Activated CD4-positive, alpha-beta T cell treated with anti-CD3 and anti-CD28 coated beads, Interleukin-2, Interleukin-4, amounts not matched to agents 100 ng/mL and 50 ng/mL, durations not matched to agents 16 hours and 8 hours (primary cell): ENCODE data around the gene SMAD7.
A peak's percentile ranks its signal among the peaks of the same experiment; 100 is the strongest.

Experiments
- DNase-seq: peaks from one replicate; pipeline ENCODE4 v3.0.0-alpha.2; 2020; ENCODE audit warnings: low spot score

SMAD7 gene

GRCh38 chr18:48929941-48930713, 20.6 kb downstream of the SMAD7 start:
- DNase-seq = no peak

GRCh38 chr18:48929212-48929612, 21.6 kb downstream of the SMAD7 start:
- no peak for DNase-seq

GRCh38 chr18:48928787-48929186, 22.0 kb downstream of the SMAD7 start:
- peak; percentile 82 for DNase-seq

GRCh38 chr18:48927286-48928080, 23.3 kb downstream of the SMAD7 start:
- no peak for DNase-seq

DNA sequence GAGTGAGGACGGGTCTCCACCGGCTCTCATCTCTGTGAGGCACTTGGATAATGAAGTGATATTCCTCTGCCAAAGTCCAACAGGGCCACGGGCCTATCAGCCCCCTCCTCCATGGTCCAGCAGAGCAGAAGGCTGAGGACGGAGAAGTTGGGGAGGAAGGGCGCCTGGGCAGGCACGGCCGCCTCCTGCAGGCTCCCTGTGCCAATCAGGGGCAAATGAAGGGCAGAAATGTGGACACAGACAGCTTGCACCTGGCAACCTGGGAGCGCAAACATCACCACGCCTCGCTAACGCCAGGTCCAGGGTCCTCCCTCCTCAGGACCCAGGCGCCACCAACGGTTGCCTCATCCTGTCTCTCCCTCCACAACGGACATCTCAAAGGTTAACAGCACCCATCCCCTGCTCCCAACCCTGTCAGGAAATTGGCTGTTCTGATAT, 24.3 kb downstream of the SMAD7 start:
- DNase-seq = no peak

DNA sequence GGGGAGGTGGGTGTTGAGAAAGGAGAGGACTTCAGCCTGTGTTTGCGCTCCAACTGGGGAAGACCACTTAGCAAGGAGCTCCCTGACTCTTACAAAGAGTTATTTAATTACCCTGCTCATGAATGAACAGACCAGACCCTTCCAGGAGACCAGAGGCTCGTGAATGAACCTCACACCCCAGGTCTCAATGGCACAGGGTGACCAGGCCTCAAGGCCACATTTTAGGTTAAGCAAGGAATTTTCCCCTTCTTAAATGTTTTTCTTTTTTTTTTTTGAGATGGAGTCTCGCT, 25.3 kb downstream of the SMAD7 start:
- no peak for DNase-seq

- peak; percentile 35 for DNase-seq
These were observed 25.9 kb downstream of the SMAD7 start for GRCh38 chr18:48924630-48925490.

GRCh38 chr18:48923746-48924629, 26.8 kb downstream of the SMAD7 start:
- no peak for DNase-seq

GRCh38 chr18:48922801-48923730, 27.7 kb downstream of the SMAD7 start:
- DNase-seq = no peak

- DNase-seq = no peak
These were observed 28.5 kb downstream of the SMAD7 start for GRCh38 chr18:48922226-48922800.

GRCh38 chr18:48921305-48922225, 29.2 kb downstream of the SMAD7 start:
- no peak for DNase-seq

- DNase-seq = no peak
These were observed 30.2 kb downstream of the SMAD7 start for GRCh38 chr18:48920408-48921038.

DNA sequence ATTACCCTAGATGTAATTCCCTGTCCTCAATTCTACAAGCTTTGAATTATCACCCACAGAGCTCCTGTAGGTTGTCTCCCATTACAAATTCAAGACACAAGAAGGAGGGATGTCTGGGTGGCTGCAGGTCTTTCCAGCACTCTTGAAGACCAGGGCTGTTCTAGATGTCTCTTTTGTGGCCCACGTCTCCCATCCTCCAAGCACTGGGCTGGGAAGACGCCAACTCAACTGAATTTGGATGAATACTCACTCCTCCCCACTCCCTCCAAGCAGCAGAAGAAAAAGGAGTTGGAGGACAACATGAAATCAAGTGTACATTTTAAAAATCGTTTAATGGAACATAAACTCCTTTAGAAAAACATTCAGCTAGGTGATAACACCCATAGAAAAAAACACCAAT, 31.2 kb downstream of the SMAD7 start:
- DNase-seq = no peak

DNA sequence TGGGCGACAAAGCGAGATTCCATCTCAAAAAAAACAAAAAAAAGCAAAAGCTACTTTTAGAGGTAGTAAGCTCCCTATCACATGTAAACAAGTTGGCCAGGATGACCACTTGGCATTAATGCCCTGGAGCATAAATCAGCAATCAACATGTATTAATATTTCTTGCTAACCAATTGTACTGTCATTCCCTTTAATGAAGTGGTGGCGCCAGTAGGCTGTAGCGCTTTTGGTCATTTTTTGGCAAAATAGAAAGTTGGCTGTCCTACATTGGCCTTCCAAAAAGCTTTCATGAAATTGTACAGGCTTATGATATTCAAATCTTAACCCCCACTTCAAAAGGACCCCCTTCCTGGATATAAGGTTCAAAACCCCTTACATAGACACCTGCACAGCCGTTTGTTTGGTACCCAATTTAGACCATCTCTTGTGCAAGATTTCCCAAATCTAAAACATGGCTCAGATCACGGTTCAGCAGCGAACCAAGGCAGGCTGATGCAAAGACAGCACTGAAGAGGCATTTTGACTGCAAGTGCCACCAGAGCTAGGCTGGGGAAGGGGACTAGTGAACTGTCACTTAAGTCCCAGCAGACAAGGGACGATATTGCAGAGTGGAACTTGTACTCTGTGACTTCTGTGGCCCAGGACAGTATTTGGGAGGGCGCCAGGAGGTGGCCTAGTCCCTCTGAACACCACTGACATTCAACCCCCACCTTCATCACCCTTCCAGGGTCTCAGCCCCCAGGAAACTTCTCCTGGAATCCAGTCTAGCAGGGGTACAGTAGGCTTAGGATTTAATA, 31.9 kb downstream of the SMAD7 start:
- DNase-seq = no peak

DNA sequence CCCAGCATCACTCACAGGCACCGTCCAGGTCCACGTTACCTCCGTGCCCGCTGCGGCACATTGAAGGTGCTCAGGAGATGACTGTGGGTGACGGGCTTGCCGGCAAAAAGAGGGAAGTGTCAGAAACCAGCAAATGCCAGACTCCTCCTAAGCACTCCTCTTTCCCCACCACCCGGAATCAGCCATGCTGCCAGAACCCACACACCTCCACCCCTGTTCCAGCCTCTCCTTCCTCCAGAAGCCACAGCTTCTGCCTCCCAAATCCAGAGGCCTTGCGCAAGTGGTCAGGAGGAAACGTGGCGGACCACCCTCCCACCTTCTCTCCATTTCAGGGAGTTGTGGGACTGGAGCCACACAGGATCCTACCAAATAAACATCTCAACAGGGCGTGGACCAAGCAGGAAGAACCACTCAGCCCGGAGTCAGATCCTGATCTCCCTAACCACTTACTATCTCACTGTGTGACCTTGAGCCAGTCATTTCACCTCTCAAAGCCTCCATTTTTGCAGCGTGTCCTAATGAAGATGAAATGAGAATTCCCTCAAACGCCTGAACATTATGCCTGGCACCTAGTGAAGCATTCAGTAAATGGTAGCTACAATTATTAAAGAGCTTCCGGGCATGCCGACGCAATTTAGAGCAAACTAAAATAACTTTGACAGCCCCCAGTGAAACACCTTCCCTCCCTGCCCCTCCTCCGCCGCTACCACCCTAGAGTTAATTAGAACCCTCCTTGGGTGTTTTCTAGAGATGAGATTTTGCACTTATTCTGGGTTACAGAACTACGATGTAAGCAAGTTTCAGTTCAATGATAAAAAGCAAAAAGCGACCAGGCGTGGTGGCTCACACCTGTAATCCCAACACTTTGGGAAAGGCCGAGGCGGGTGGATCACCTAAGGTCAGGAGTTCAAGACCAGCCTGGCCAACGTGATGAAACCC, 32.9 kb downstream of the SMAD7 start:
- DNase-seq = no peak

DNA sequence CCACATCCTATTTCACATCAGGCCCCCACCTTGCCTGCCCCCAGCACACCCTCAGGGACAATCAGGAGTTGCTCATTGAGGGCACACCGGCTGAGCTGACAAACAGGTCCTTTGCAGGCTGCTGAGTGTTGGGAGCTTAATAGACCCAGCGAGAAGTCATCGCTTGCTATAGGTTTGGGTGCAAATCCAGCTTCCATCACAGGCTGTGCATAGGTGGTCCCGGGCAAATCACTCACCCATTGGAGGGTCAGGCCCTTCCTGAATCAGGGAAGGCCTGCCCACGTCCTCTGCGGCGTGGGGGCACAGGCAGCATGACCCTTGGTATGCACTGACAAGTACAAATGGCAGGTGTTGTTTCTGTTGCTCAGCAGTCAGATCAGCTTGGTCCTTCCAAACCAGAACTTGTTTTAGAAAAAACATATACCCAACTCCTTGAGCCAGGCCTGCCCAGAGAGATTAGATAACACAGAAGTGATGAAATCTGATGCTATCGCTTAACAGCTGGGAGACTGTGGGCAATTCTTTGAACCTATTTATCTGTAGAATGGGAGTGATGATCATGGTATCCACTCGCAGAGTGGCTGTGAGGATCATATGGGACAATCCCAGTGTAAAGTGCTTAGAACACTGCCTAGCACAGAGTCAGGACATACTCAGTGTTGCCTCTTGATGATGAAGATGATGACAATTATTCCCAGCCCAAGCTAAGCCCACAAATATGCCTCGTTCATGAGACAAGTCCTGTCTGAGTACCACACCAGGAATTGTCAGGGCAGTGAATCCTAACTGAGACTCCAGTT, 34.9 kb downstream of the SMAD7 start:
- no peak for DNase-seq
